GM18858 (cell line): Measurements from ENCODE around the gene LCN2.

Experiments
- ATAC-seq: cut with Tn5 transposase; IDR thresholded peaks from one replicate; pipeline ENCODE4 v1.9.1; 2021; ENCODE audit not compliant: unreplicated experiment

The LCN2 gene

GRCh38 chr9:128146591-128147120 lies 2.6 kb upstream of the LCN2 start:
- no peak for ATAC-seq

GRCh38 chr9:128148509-128149000 lies 698 bp upstream of the LCN2 start:
- ATAC-seq, result no peak

- no peak for ATAC-seq
Observed at GRCh38 chr9:128149951-128150593, 819 bp downstream of the LCN2 start.

- no peak for ATAC-seq
Observed at GRCh38 chr9:128150594-128151308, 1.5 kb downstream of the LCN2 start.

GRCh38 chr9:128151309-128152132 lies 2.3 kb downstream of the LCN2 start:
- ATAC-seq, result no peak

- ATAC-seq, result no peak
Observed at GRCh38 chr9:128152133-128153059, 3.1 kb downstream of the LCN2 start.

GRCh38 chr9:128153060-128153946 lies 4.0 kb downstream of the LCN2 start:
- no peak for ATAC-seq

GRCh38 chr9:128153947-128154695 lies 4.9 kb downstream of the LCN2 start:
- no peak for ATAC-seq

- ATAC-seq, result no peak
Observed at GRCh38 chr9:128155736-128156500, 6.7 kb downstream of the LCN2 start.

GRCh38 chr9:128159522-128159783 lies 10.2 kb downstream of the LCN2 start:
- no peak for ATAC-seq

- peak; percentile 42 for ATAC-seq
Observed at GRCh38 chr9:128159784-128160602, 10.7 kb downstream of the LCN2 start, which contains the start of gene BBLN. Gene BBLN (plus strand): TSS chr9:128160265. CDS start chr9:128160408, 143 bp downstream.

- no peak for ATAC-seq
Observed at GRCh38 chr9:128160603-128160987, 11.3 kb downstream of the LCN2 start.

GRCh38 chr9:128161215-128161902 lies 12.1 kb downstream of the LCN2 start:
- no peak for ATAC-seq

- no peak for ATAC-seq
Observed at GRCh38 chr9:128162215-128163026, 13.2 kb downstream of the LCN2 start.

- ATAC-seq, result no peak
Observed at GRCh38 chr9:128163027-128163515, 13.8 kb downstream of the LCN2 start.
